ENCODE measurements around the gene SLIT3.
"Not testable (repeated sequence)": the region's sequence is repeated elsewhere in the genome, so short reads cannot be mapped to it uniquely, and the experiment has no call there.

SLIT3 gene

DNA sequence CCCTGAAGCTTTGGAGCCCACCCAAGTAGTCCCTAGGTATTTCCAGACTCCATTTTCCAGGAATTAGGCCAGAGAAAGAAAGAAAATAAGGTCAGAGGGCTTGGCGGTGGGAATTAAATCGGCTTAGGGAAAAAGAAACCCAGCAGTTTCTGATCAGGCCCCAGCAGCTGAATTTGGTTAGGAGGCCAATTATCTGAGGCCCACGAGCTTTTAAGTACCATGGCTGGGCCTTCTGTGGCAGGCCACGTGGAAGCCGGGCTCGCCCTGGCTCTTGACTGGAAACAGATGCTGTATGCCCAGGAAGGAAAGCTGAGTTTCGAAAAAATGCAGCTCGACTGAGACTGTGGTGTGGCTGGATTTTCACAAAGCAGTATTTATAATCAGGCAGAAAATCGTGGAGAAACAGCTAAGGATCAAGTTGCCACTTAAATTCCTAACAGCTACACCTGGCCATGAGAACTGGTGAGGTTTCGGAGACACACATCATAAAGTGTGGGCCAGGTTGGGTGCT, 646.7 kb downstream of the SLIT3 start:
- Histone ChIP-seq H3K27me3 (ENCODE audit: control insufficient read depth in 1 of 2, insufficient read depth in 2 of 2, low read length in 2 of 2) (no peaks in the 10 kb centered on the region), H3K9ac (ENCODE audit: low read depth in 1 of 2, low read length in 2 of 2) (no peak overlapping the region), H3K4me3 (ENCODE audit: low read depth in 1 of 2, low read length in 2 of 2) (no peak overlapping the region), H3K4me1 (ENCODE audit: control insufficient read depth in 1 of 2, insufficient read depth in 2 of 2, low read length in 2 of 2) (peaks cover 35 to 48% of the 10 kb centered on the region in 2 donors), H3K36me3 (ENCODE audit: control insufficient read depth in 1 of 2, insufficient read depth in 2 of 2, low read length in 2 of 2) (no peaks in the 10 kb centered on the region), H3K27ac (ENCODE audit: low read depth, low read length) (no peak overlapping the region), H3K9me3 (ENCODE audit: control insufficient read depth in 1 of 2, low read length in 2 of 2) (no peaks in the 10 kb centered on the region)

- Histone ChIP-seq H3K9ac (ENCODE audit: low read depth in 1 of 2, low read length in 2 of 2) (no peak overlapping the region), H3K27ac (ENCODE audit: low read depth, low read length) (no peak overlapping the region), H3K9me3 (ENCODE audit: control insufficient read depth in 1 of 2, low read length in 2 of 2) (no peaks in the 10 kb centered on the region), H3K27me3 (ENCODE audit: control insufficient read depth in 1 of 2, insufficient read depth in 2 of 2, low read length in 2 of 2) (no peaks in the 10 kb centered on the region), H3K36me3 (ENCODE audit: control insufficient read depth in 1 of 2, insufficient read depth in 2 of 2, low read length in 2 of 2) (no peaks in the 10 kb centered on the region), H3K4me1 (ENCODE audit: control insufficient read depth in 1 of 2, insufficient read depth in 2 of 2, low read length in 2 of 2) (peaks cover 30 to 42% of the 10 kb centered on the region in 2 donors), H3K4me3 (ENCODE audit: low read depth in 1 of 2, low read length in 2 of 2) (no peak overlapping the region)
Measured at GRCh38 chr5:168653626-168654025, 647.3 kb downstream of the SLIT3 start.

DNA sequence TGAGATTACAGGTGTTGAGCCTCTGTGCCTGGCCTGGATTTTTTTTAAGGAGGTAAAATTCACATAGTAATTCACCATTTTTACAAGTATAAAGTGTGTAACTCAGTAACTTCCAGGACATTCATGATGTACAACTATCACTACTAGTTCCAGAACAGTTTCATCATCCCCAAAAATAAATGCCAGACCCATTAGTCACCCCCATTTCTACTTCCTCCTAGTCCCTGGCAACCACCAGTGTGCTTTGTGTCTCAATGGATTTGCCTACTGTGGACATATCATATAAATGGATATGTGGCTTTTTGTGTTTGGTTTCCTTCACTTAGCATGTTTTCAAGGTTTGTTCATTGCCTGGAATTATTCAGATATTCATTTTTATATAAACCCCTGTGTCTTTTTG, 649.3 kb downstream of the SLIT3 start:
- H3K4me1 ChIP-seq (ENCODE audit: control insufficient read depth in 1 of 2, insufficient read depth in 2 of 2, low read length in 2 of 2) = peaks cover 10 to 22% of the 10 kb centered on the region in 2 donors
- no peaks in the 10 kb centered on the region for H3K36me3 ChIP-seq (ENCODE audit: control insufficient read depth in 1 of 2, insufficient read depth in 2 of 2, low read length in 2 of 2)
- no peaks in the 10 kb centered on the region for H3K9me3 ChIP-seq (ENCODE audit: control insufficient read depth in 1 of 2, low read length in 2 of 2)
- H3K4me3 ChIP-seq (ENCODE audit: low read depth in 1 of 2, low read length in 2 of 2) = no peak overlapping the region
- H3K9ac ChIP-seq (ENCODE audit: low read depth in 1 of 2, low read length in 2 of 2) = no peak overlapping the region
- no peaks in the 10 kb centered on the region for H3K27me3 ChIP-seq (ENCODE audit: control insufficient read depth in 1 of 2, insufficient read depth in 2 of 2, low read length in 2 of 2)
- H3K27ac ChIP-seq (ENCODE audit: low read depth, low read length) = no peak overlapping the region

- no peak overlapping the region for H3K27ac ChIP-seq (ENCODE audit: low read depth, low read length)
- no peaks in the 10 kb centered on the region for H3K36me3 ChIP-seq (ENCODE audit: control insufficient read depth in 1 of 2, insufficient read depth in 2 of 2, low read length in 2 of 2)
- H3K27me3 ChIP-seq (ENCODE audit: control insufficient read depth in 1 of 2, insufficient read depth in 2 of 2, low read length in 2 of 2) = no peaks in the 10 kb centered on the region
- peaks cover 6 to 9% of the 10 kb centered on the region in 2 donors for H3K4me1 ChIP-seq (ENCODE audit: control insufficient read depth in 1 of 2, insufficient read depth in 2 of 2, low read length in 2 of 2)
- no peak overlapping the region for H3K9ac ChIP-seq (ENCODE audit: low read depth in 1 of 2, low read length in 2 of 2)
- H3K4me3 ChIP-seq (ENCODE audit: low read depth in 1 of 2, low read length in 2 of 2) = no peak overlapping the region
- H3K9me3 ChIP-seq (ENCODE audit: control insufficient read depth in 1 of 2, low read length in 2 of 2) = no peaks in the 10 kb centered on the region
Measured at GRCh38 chr5:168649306-168649705, 651.6 kb downstream of the SLIT3 start.

- Histone ChIP-seq H3K4me3 (ENCODE audit: low read depth in 1 of 2, low read length in 2 of 2) (no peak overlapping the region), H3K9me3 (ENCODE audit: control insufficient read depth in 1 of 2, low read length in 2 of 2) (no peaks in the 10 kb centered on the region), H3K9ac (ENCODE audit: low read depth in 1 of 2, low read length in 2 of 2) (no peak overlapping the region), H3K27ac (ENCODE audit: low read depth, low read length) (no peak overlapping the region), H3K27me3 (ENCODE audit: control insufficient read depth in 1 of 2, insufficient read depth in 2 of 2, low read length in 2 of 2) (no peaks in the 10 kb centered on the region), H3K4me1 (ENCODE audit: control insufficient read depth in 1 of 2, insufficient read depth in 2 of 2, low read length in 2 of 2) (peaks cover 1 to 4% of the 10 kb centered on the region in 2 donors), H3K36me3 (ENCODE audit: control insufficient read depth in 1 of 2, insufficient read depth in 2 of 2, low read length in 2 of 2) (no peaks in the 10 kb centered on the region)
Measured at GRCh38 chr5:168648576-168648975, 652.4 kb downstream of the SLIT3 start.

DNA sequence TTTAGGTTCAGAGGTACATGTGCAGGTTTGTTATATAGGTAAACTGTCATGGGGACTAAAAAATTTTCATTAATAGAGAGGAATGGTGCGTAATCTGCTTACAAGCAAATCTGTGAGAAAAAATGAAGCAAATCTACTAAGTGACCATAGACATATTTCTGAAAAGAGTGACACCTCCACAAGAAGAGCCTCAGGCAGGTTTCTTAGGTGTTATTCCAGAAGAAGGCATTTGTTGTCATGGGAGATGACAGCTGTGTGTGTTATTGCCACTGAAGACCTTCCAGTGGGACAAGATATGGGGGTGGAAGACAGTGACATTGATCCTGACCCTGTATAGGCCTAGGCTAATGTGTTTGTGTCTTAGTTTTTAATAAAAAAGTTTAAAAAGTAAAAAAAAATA, 652.9 kb downstream of the SLIT3 start:
- peaks cover 0 to 4% of the 10 kb centered on the region in 2 donors for H3K4me1 ChIP-seq (ENCODE audit: control insufficient read depth in 1 of 2, insufficient read depth in 2 of 2, low read length in 2 of 2)
- H3K4me3 ChIP-seq (ENCODE audit: low read depth in 1 of 2, low read length in 2 of 2) = no peak overlapping the region
- H3K36me3 ChIP-seq (ENCODE audit: control insufficient read depth in 1 of 2, insufficient read depth in 2 of 2, low read length in 2 of 2) = no peaks in the 10 kb centered on the region
- no peaks in the 10 kb centered on the region for H3K27me3 ChIP-seq (ENCODE audit: control insufficient read depth in 1 of 2, insufficient read depth in 2 of 2, low read length in 2 of 2)
- H3K27ac ChIP-seq (ENCODE audit: low read depth, low read length) = no peak overlapping the region
- H3K9me3 ChIP-seq (ENCODE audit: control insufficient read depth in 1 of 2, low read length in 2 of 2) = no peaks in the 10 kb centered on the region
- no peak overlapping the region for H3K9ac ChIP-seq (ENCODE audit: low read depth in 1 of 2, low read length in 2 of 2)

GRCh38 chr5:168647083-168647482, 653.9 kb downstream of the SLIT3 start:
- Histone ChIP-seq H3K9ac (ENCODE audit: low read depth in 1 of 2, low read length in 2 of 2) (no peak overlapping the region), H3K4me1 (ENCODE audit: control insufficient read depth in 1 of 2, insufficient read depth in 2 of 2, low read length in 2 of 2) (no peaks in the 10 kb centered on the region), H3K36me3 (ENCODE audit: control insufficient read depth in 1 of 2, insufficient read depth in 2 of 2, low read length in 2 of 2) (no peaks in the 10 kb centered on the region), H3K27ac (ENCODE audit: low read depth, low read length) (no peak overlapping the region), H3K27me3 (ENCODE audit: control insufficient read depth in 1 of 2, insufficient read depth in 2 of 2, low read length in 2 of 2) (no peaks in the 10 kb centered on the region), H3K9me3 (ENCODE audit: control insufficient read depth in 1 of 2, low read length in 2 of 2) (no peaks in the 10 kb centered on the region), H3K4me3 (ENCODE audit: low read depth in 1 of 2, low read length in 2 of 2) (no peak overlapping the region)

GRCh38 chr5:168646335-168646734, 654.6 kb downstream of the SLIT3 start:
- H3K9ac ChIP-seq (ENCODE audit: low read depth in 1 of 2, low read length in 2 of 2) = no peak overlapping the region
- H3K4me3 ChIP-seq (ENCODE audit: low read depth in 1 of 2, low read length in 2 of 2) = no peak overlapping the region
- no peaks in the 10 kb centered on the region for H3K9me3 ChIP-seq (ENCODE audit: control insufficient read depth in 1 of 2, low read length in 2 of 2)
- no peaks in the 10 kb centered on the region for H3K4me1 ChIP-seq (ENCODE audit: control insufficient read depth in 1 of 2, insufficient read depth in 2 of 2, low read length in 2 of 2)
- no peaks in the 10 kb centered on the region for H3K27me3 ChIP-seq (ENCODE audit: control insufficient read depth in 1 of 2, insufficient read depth in 2 of 2, low read length in 2 of 2)
- no peak overlapping the region for H3K27ac ChIP-seq (ENCODE audit: low read depth, low read length)
- H3K36me3 ChIP-seq (ENCODE audit: control insufficient read depth in 1 of 2, insufficient read depth in 2 of 2, low read length in 2 of 2) = no peaks in the 10 kb centered on the region

DNA sequence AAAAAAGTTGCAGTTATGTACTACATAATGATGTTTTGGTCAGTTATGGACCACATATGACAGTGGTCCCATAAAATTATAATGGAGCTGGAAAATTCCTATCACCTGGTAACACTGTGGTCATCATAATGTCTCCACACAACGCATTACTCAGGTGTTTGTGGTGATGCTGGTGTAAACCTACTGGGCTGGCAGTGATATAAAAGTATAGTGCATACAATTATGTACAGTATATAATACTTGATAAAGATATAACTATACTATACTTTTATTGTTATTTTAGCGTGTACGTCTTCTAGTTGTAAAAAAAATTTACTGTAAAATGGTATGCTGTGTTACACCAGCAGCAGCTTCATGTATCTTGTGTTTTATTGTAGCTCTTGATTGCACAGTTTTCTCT, 655.7 kb downstream of the SLIT3 start:
- Histone ChIP-seq H3K4me1 (ENCODE audit: control insufficient read depth in 1 of 2, insufficient read depth in 2 of 2, low read length in 2 of 2) (no peaks in the 10 kb centered on the region), H3K9me3 (ENCODE audit: control insufficient read depth in 1 of 2, low read length in 2 of 2) (no peaks in the 10 kb centered on the region), H3K27me3 (ENCODE audit: control insufficient read depth in 1 of 2, insufficient read depth in 2 of 2, low read length in 2 of 2) (no peaks in the 10 kb centered on the region), H3K4me3 (ENCODE audit: low read depth in 1 of 2, low read length in 2 of 2) (no peak overlapping the region), H3K9ac (ENCODE audit: low read depth in 1 of 2, low read length in 2 of 2) (no peak overlapping the region), H3K27ac (ENCODE audit: low read depth, low read length) (no peak overlapping the region), H3K36me3 (ENCODE audit: control insufficient read depth in 1 of 2, insufficient read depth in 2 of 2, low read length in 2 of 2) (no peaks in the 10 kb centered on the region)

- Histone ChIP-seq H3K4me3 (ENCODE audit: low read depth in 1 of 2, low read length in 2 of 2) (no peak overlapping the region), H3K27me3 (ENCODE audit: control insufficient read depth in 1 of 2, insufficient read depth in 2 of 2, low read length in 2 of 2) (no peaks in the 10 kb centered on the region), H3K27ac (ENCODE audit: low read depth, low read length) (no peak overlapping the region), H3K9me3 (ENCODE audit: control insufficient read depth in 1 of 2, low read length in 2 of 2) (no peaks in the 10 kb centered on the region), H3K4me1 (ENCODE audit: control insufficient read depth in 1 of 2, insufficient read depth in 2 of 2, low read length in 2 of 2) (no peaks in the 10 kb centered on the region), H3K36me3 (ENCODE audit: control insufficient read depth in 1 of 2, insufficient read depth in 2 of 2, low read length in 2 of 2) (no peaks in the 10 kb centered on the region), H3K9ac (ENCODE audit: low read depth in 1 of 2, low read length in 2 of 2) (no peak overlapping the region)
Measured at GRCh38 chr5:168642019-168642418, 658.9 kb downstream of the SLIT3 start.

DNA sequence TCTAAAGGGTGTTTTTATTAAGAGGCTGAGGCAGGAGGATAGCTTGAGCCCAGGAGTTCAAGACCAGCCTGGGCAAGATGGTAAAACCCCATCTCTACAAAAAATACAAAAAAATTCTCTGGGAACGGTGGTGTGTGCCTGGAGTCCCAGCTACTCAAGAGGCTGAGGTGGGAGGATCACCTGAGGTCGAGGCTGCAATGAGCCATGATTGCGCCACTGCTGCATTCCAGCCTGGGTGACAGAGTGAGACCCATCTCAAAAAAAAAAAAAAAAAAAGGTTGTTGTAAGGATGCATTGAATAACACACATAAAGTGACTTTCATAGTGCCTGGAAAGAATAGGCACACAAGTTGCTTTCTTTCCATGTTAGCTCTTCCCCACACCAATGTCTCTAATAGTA, 662.1 kb downstream of the SLIT3 start:
- not testable (repeated sequence) for H3K9me3 ChIP-seq (ENCODE audit: control insufficient read depth in 1 of 2, low read length in 2 of 2); H3K9ac ChIP-seq (ENCODE audit: low read depth in 1 of 2, low read length in 2 of 2); H3K27me3 ChIP-seq (ENCODE audit: control insufficient read depth in 1 of 2, insufficient read depth in 2 of 2, low read length in 2 of 2); H3K36me3 ChIP-seq (ENCODE audit: control insufficient read depth in 1 of 2, insufficient read depth in 2 of 2, low read length in 2 of 2); H3K4me3 ChIP-seq (ENCODE audit: low read depth in 1 of 2, low read length in 2 of 2); H3K4me1 ChIP-seq (ENCODE audit: control insufficient read depth in 1 of 2, insufficient read depth in 2 of 2, low read length in 2 of 2); H3K27ac ChIP-seq (ENCODE audit: low read depth, low read length)
